ENCODE data around the gene CAMTA1. TPM values are rescaled to one million over a fixed set of nuclear protein-coding genes. Genes with fewer than 3 reads are reported as not detected.

CAMTA1 gene
- total RNA-seq, 1 experiment from 2014 or later, result 102 TPM

DNA sequence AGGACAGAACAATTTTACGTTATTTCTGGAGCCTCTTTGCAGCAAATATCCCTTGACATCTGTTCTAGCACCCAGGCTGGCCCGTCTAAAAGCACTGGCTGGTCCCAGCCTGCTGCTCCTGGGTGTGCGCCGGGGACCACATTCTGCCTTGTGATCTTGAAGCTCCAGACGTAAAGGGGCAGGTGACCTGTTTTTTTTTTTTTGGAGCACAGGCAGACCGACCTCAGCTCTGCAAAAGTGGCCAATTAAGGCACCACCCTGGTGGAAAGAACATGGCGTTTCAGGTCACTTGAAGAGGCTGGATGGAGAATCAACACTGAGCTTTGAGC, 13.8 kb upstream of the CAMTA1 start:
- no peak overlapping the region for H3K4me3 ChIP-seq (ENCODE audit: insufficient read depth, low read depth, low read length)
- no peak for DNase-seq
- H3K36me3 ChIP-seq (replicated peaks; ENCODE audit: control insufficient read depth, insufficient read depth, low read length), result no peaks in the 10 kb centered on the region
- H3K27me3 ChIP-seq (ENCODE audit: control insufficient read depth, insufficient read depth, low read length), result no peaks in the 10 kb centered on the region

DNA sequence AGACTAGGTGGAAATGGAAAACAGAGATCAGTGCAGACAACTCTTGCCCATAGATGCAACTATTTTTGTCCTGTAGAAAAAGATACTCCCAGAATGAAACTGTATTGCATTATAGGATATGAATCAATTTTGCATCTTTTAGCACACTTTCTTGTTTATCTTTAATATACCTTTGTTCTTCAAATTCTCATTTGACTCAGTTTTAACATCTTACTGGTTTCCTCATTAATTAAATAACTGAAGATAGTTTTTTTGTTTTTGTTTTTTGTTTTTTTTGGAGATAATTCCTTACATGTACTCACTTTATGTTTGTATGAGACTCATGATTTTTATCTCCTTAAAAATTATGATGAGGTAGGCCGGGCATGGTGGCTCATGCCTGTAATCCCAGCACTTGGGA, 10.9 kb upstream of the CAMTA1 start:
- Histone ChIP-seq H3K36me3 (replicated peaks; ENCODE audit: control insufficient read depth, insufficient read depth, low read length) (no peaks in the 10 kb centered on the region), H3K4me3 (ENCODE audit: insufficient read depth, low read depth, low read length) (no peak overlapping the region), H3K27me3 (ENCODE audit: control insufficient read depth, insufficient read depth, low read length) (no peaks in the 10 kb centered on the region)
- no peak for DNase-seq

DNA sequence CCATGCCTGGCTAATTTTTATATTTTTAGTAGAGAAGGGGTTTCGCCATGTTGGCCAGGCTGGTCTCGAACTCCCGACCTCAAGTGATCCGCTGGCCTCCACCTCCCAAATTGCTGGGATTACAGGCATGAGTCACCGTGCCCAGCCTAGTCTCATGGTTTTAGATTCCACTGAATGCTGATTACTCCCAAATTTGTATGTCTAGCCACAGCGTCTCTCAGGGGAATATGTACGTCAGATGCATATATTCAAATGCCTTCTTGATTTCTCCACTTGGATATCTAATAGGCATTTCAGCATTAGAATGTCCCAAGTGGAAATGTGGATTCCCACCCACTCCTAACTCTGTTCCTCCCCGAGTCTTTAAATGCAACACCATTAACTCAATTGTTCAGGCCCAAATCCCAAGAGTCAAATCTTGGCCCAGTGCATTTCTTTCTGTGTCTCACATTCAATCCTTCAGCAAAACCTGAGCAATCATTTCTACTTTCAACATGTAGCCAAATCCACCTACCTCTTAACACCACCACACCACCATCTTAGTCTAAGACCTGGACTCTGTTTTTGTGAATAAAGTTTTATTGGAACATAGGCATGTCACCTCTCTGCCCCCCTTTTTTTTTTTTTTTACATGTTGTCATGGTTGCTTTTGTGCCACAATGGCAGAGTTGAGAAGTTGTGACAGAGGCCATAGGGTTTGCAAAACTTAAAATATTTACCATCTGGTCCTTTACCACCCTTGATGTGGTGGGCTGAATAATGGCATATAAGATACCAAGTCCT, 9.8 kb upstream of the CAMTA1 start:
- no peaks in the 10 kb centered on the region for H3K36me3 ChIP-seq (replicated peaks; ENCODE audit: control insufficient read depth, insufficient read depth, low read length)
- DNase-seq, result no peak
- no peak overlapping the region for H3K4me3 ChIP-seq (ENCODE audit: insufficient read depth, low read depth, low read length)
- H3K27me3 ChIP-seq (ENCODE audit: control insufficient read depth, insufficient read depth, low read length), result no peaks in the 10 kb centered on the region

DNA sequence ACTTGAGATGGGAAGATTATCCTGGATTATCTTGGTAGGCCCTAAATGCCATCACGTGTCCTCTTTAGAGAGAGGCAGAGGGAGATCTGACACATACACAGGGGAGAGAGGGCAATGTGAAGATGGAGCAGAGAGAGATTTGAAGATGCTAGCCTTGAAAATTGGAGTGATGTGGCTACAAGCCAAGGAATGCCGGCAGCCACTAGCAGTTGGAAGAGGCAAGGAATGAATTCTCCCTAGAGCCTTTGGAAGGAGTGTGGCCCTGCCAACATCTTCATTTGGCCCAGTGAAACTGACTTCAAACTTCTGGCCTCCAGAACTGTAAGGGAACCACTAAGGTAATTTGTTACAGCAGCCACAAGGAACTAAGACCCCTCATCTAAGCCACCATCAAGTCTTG, 8.9 kb upstream of the CAMTA1 start:
- Histone ChIP-seq H3K4me3 (ENCODE audit: insufficient read depth, low read depth, low read length) (no peak overlapping the region), H3K27me3 (ENCODE audit: control insufficient read depth, insufficient read depth, low read length) (no peaks in the 10 kb centered on the region), H3K36me3 (replicated peaks; ENCODE audit: control insufficient read depth, insufficient read depth, low read length) (no peaks in the 10 kb centered on the region)
- DNase-seq, result no peak

DNA sequence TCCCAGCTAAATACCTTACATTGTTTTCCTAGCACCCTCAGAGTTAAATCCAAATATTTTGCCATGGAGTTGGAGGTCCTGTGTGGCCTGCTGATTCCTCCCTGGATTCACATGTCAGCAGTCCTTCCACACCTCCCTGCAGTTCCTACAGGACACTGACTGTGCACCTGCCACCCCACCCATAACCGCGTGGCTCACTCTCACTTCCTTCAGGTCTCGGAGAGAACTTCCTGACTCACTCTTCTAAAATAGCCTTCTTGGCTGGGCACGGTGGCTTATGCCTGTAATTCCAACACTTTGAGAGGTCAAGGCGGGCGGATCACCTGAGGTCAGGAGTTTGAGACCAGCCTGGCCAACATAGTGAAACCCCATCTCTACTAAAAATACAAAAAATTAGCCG, 8.4 kb upstream of the CAMTA1 start:
- no peak for DNase-seq

DNA sequence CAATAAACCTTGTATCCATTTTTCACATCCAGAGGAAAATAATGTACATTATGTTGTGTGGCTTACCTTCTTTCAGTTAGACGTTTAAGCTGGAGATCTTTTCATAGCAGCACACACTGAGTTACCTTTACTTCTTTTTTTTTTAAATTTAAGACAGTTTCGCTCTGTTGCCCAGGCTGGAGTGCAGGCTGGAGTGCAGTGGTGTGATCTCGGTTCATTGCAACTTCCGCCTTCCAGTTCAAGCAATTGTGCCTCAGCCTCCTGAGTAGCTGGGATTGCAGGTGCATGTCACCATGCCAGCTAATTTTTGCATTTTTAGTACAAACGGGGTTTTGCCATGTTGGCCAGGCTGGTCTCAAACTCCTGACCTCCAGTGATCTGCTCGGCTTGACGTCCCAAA, 7.4 kb upstream of the CAMTA1 start:
- Histone ChIP-seq H3K4me3 (ENCODE audit: insufficient read depth, low read depth, low read length) (no peak overlapping the region), H3K27me3 (ENCODE audit: control insufficient read depth, insufficient read depth, low read length) (no peaks in the 10 kb centered on the region), H3K36me3 (replicated peaks; ENCODE audit: control insufficient read depth, insufficient read depth, low read length) (no peaks in the 10 kb centered on the region)
- DNase-seq, result no peak

More for the DNA sequence above, 8.4 kb upstream of the CAMTA1 start:
- H3K4me3 ChIP-seq (ENCODE audit: insufficient read depth, low read depth, low read length), result no peak overlapping the region
- H3K36me3 ChIP-seq (replicated peaks; ENCODE audit: control insufficient read depth, insufficient read depth, low read length), result no peaks in the 10 kb centered on the region
- H3K27me3 ChIP-seq (ENCODE audit: control insufficient read depth, insufficient read depth, low read length), result no peaks in the 10 kb centered on the region

DNA sequence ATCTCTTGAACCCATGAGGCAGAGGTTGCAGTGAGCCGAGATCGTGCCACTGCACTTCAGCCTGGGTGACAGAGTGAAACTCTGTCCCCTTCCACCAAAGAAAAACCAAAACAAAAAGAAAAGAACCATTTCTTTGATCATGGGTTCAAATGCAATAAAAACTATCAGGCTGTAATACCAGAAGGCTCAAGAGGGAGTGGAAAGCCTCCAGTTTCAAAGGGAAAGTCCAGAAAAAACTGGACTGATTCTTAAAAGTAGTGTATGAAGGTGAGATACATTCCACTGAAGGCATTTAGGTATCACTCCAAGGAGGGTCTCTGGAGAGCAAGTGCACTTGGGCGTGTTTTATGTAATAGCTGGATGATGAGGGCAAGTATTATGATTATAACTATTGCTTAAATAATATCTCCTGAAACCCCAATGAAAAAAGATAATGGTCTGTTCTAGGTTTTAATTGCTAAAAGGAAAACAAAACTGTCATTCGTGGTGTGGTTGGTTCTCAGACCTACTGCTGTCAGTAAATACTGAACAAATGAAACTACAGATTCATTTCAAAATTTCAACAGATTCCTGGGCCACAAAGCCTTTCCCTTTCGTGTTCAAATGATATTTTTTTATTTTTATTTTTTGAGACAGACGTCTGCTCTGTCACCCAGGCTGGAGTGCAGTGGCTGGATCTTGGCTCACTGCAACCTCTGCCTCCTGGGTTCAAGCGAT, 6.0 kb upstream of the CAMTA1 start:
- no peak for DNase-seq
- Histone ChIP-seq H3K36me3 (replicated peaks; ENCODE audit: control insufficient read depth, insufficient read depth, low read length) (no peaks in the 10 kb centered on the region), H3K4me3 (ENCODE audit: insufficient read depth, low read depth, low read length) (no peak overlapping the region), H3K27me3 (ENCODE audit: control insufficient read depth, insufficient read depth, low read length) (no peaks in the 10 kb centered on the region)

DNA sequence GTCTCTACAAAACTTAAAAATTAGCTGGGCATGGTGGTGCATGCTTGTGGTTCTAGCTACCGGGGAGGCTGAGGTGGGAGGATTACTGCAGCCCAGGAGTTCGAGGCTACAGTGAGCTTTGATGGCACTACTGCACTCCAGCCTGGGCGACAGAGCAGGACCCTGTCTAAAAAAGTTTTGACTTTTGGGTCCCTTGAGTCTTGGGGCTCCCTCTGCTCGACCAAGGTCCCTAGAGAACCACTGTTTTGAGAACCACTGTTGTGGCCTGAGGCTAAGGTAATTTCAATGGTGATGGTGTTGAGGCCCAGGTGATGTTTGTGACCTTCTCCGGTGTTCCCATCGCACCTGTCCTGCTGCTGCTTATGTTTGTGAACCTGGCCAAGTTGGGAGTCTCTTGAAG, 3.1 kb upstream of the CAMTA1 start:
- H3K27me3 ChIP-seq (ENCODE audit: control insufficient read depth, insufficient read depth, low read length), result no peaks in the 10 kb centered on the region

DNA sequence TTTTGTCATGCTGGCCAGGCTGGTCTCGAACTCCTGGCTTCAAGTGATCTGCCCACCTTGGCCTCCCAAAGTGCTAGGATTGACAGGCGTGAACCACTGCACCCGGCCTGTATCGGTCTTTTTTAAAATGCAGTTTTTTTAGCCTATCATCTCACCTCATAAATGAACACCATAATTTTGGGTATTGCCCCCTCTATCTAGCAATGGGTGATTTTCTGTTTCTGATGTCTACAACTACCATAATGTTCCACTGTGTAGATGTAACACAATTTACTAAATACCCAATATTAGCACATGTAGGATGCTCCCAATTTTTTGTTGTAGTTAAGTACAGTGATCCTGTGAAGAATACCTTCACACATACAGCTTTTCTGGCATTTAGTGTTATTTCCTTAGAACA, 2.0 kb upstream of the CAMTA1 start:
- Histone ChIP-seq H3K27me3 (ENCODE audit: control insufficient read depth, insufficient read depth, low read length) (no peaks in the 10 kb centered on the region), H3K4me3 (ENCODE audit: insufficient read depth, low read depth, low read length) (no peak overlapping the region; the same call in 1 of the 2 replicates), H3K36me3 (replicated peaks; ENCODE audit: control insufficient read depth, insufficient read depth, low read length) (no peaks in the 10 kb centered on the region)
- DNase-seq, result no peak

More for the DNA sequence above, 3.1 kb upstream of the CAMTA1 start:
- H3K4me3 ChIP-seq (ENCODE audit: insufficient read depth, low read depth, low read length), result no peak overlapping the region
- DNase-seq, result no peak
- H3K36me3 ChIP-seq (replicated peaks; ENCODE audit: control insufficient read depth, insufficient read depth, low read length), result no peaks in the 10 kb centered on the region

DNA sequence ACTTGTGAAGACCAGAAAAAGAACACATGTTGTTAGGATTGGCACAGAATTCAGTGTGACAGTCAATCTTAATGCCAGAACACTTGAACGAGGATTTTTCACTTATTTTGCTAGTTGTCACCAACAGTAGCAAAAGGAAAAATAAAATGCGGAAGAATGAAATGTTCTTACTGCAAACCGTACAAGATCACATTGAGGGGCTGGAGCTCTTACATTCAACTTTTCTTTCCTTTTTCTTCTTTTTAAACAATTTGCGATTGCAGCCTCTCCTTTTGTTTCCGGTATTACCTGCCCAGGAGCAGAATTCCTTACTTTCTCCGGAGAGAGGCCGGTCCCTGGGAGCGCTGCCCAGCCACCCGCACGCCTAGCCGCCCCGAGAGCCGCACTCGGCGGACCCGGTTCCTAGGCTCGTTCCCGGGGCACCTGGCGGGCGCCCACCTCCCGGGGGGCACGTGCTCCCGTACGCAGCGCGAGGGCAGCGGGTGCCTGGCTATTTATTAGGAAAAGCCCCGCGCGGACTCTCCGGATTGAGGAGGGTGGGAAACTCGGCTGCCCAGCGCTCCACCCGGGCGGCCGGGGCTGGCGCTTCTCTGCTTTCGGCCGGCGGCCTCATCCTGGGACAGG, 1.2 kb upstream of the CAMTA1 start:
- Histone ChIP-seq H3K4me3 (ENCODE audit: insufficient read depth, low read depth, low read length) (peak overlapping the region; percentile 71), H3K36me3 (replicated peaks; ENCODE audit: control insufficient read depth, insufficient read depth, low read length) (no peaks in the 10 kb centered on the region), H3K27me3 (ENCODE audit: control insufficient read depth, insufficient read depth, low read length) (no peaks in the 10 kb centered on the region)
- DNase-seq, result no peak

DNA sequence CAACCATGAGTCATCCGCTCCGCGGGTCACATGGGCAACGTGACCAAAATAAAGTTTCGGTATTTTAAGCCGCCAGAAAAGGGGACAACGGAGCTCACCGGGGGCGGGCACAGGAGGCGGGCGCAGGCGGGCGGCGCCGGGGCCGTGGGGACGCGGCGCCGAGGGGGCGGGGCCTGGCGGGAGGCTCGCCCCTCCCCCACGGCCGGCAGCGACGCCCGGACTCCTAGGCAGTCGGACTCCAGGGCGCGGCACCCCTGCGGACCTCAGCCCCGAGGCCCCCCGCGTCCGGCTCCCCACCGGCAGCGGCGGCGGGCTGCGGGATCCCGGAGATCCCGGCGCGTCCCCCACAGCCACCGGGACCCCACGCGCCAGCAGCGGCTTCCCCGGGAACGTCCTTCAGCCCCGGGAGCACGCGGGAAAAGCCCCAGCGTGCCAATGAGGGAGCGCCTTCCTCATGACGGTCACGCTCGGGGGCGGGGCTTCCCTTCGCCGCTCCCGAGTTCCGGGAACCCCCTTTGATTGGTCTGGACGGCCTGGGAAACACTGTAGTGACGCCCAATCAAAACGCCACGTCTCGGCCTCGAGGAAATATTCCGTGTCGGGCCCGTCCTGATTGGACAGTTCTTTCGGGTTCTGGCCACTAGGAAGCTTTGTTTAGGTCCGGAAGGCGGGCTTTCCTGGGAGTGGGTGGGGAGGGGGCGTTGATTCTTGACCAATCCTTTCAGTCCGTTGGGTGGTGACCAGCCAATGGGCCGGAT, 515 bp upstream of the CAMTA1 start:
- peak; percentile 99 for DNase-seq
- Histone ChIP-seq H3K4me3 (ENCODE audit: insufficient read depth, low read depth, low read length) (peak overlapping the region; percentile 71), H3K27me3 (ENCODE audit: control insufficient read depth, insufficient read depth, low read length) (no peaks in the 10 kb centered on the region), H3K36me3 (replicated peaks; ENCODE audit: control insufficient read depth, insufficient read depth, low read length) (no peaks in the 10 kb centered on the region)

DNA sequence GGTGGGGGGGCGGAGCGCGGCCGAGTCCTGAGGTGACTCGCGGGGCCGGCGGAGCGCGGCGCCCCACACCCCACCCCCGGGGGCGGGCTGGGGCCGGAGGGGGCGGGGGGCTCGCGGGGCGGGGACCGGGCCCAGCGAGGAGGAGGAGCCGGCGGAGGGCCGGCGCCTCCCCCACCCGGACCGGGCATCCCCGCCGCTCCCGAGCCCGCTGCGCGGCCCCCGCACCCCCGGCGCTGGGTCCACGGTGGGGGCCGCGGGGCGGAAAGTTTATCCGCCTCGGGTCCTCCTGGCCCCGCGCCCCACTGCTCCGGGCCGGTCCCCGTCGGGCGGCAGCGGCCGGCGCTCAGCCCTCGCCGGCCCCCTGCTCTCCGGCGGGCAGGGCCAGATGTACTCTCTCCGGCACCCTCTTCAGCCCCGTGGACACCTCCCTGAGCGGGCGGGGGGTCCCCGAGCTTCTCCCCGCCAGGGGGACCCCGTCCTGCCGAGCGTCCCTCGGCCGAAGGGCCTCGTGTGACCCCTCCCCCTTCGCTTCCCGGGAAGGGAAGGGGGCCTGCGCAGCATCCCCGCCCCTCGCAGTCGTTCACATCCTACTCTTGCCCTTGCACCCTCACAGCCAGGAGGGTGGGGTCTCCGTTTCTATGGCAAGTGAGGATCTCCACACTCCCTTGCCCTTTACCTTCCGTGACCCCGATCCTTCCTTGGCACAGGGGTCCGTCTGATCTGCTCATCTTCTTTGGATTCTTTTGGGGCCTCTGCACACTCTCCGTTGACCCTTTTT, 663 bp downstream of the CAMTA1 start:
- Histone ChIP-seq H3K27me3 (ENCODE audit: control insufficient read depth, insufficient read depth, low read length) (no peaks in the 10 kb centered on the region), H3K4me3 (ENCODE audit: insufficient read depth, low read depth, low read length) (peak overlapping the region; percentile 84), H3K36me3 (replicated peaks; ENCODE audit: control insufficient read depth, insufficient read depth, low read length) (no peaks in the 10 kb centered on the region)
- DNase-seq, result peak; percentile 91

DNA sequence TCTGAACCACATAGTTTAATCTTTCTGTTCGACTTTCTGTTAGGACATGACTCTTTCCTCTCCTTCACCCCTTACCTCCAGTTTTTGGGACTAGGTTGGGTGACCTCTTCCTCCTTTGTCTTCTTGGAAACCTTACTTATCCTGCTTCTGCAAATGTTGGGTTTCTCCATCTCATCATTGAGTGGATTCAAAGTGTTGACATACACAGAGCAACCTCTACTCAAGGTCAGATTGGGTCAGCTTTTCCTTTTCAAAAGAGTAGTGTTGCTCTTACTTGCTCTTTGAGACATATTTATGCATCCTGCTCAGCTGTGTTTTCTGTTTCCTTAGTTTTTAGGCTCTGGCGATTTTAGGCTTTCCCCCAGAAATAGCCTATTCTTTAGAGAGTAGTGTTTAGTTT, 3.7 kb downstream of the CAMTA1 start:
- no peaks in the 10 kb centered on the region; the same call in 1 of the 2 replicates for H3K36me3 ChIP-seq (replicated peaks; ENCODE audit: control insufficient read depth, insufficient read depth, low read length)
- H3K27me3 ChIP-seq (ENCODE audit: control insufficient read depth, insufficient read depth, low read length), result no peaks in the 10 kb centered on the region

DNA sequence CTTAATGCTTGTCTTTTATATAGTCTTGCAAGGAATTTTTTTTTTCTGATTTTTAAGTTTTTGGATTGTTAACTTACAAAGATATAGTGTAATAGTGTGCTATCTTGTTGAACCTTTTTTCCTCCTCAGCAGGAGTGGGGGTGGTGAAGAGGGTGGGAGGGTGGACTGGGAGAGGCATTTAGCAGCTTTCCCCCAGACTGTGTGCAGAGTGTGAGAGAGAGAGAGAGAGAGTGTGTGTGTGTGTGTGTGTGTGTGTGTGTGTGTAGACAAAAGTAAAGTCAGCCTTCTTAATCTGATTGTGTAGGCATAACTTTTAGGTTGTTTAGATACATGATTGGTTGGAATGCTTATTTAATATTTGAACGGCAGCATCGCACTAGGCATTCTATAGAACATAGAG, 4.9 kb downstream of the CAMTA1 start:
- no peak overlapping the region for H3K4me3 ChIP-seq (ENCODE audit: insufficient read depth, low read depth, low read length)
- no peaks in the 10 kb centered on the region for H3K27me3 ChIP-seq (ENCODE audit: control insufficient read depth, insufficient read depth, low read length)
- DNase-seq, result no peak
- H3K36me3 ChIP-seq (replicated peaks; ENCODE audit: control insufficient read depth, insufficient read depth, low read length), result no peaks in the 10 kb centered on the region; the same call in 1 of the 2 replicates

More for the DNA sequence above, 3.7 kb downstream of the CAMTA1 start:
- H3K4me3 ChIP-seq (ENCODE audit: insufficient read depth, low read depth, low read length), result no peak overlapping the region
- no peak for DNase-seq
